Loucy (cell line): ENCODE results near the gene CIITA.

ENCODE experiments used
- H2AFZ ChIP-seq: fragments of 200-600 bp; sonication (generic); 2 replicates; pipeline ENCODE4 v1.6.0; 2016; ENCODE audit warnings: antibody characterized with exemption, mild to moderate bottlenecking, low read length, moderate library complexity
- H3F3A ChIP-seq: fragments of 200-600 bp; 2 replicates; pipeline ENCODE4 v1.6.0; 2016; ENCODE audit warnings: antibody characterized with exemption, low read depth, mild to moderate bottlenecking
- H3K27me3 ChIP-seq: fragments of 200-600 bp; sonication (generic); 2 replicates; pipeline ENCODE4 v1.6.1; 2014; ENCODE audit warnings: low read length, mild to moderate bottlenecking; ENCODE audit not compliant: insufficient read depth, poor library complexity, severe bottlenecking
- H3K36me3 ChIP-seq: fragments of 200-600 bp; sonication (generic); 2 replicates; pipeline ENCODE4 v1.6.1; 2016; ENCODE audit warnings: low read length; ENCODE audit not compliant: insufficient read depth
- H3K4me1 ChIP-seq: fragments of 200-600 bp; sonication (generic); 2 replicates; pipeline ENCODE4 v1.5.1; 2014; ENCODE audit warnings: low read length, mild to moderate bottlenecking; ENCODE audit not compliant: insufficient read depth, poor library complexity, severe bottlenecking
- H3K4me2 ChIP-seq: fragments of 200-600 bp; sonication (generic); 2 replicates; pipeline ENCODE4 v1.6.0; 2014; ENCODE audit warnings: antibody characterized with exemption, low read length, low read depth, mild to moderate bottlenecking; ENCODE audit not compliant: poor library complexity, severe bottlenecking
- H3K4me3 ChIP-seq: fragments of 200-600 bp; sonication (generic); 2 replicates; pipeline ENCODE4 v1.5.1; 2014; ENCODE audit warnings: low read length, mild to moderate bottlenecking, mixed read lengths; ENCODE audit not compliant: poor library complexity, severe bottlenecking
- H3K79me2 ChIP-seq: fragments of 200-600 bp; sonication (generic); 2 replicates; pipeline ENCODE4 v1.6.1; 2014; ENCODE audit warnings: low read length; ENCODE audit not compliant: insufficient read depth
- H3K9ac ChIP-seq: fragments of 200-600 bp; sonication (generic); 2 replicates; pipeline ENCODE4 v1.6.0; 2014; ENCODE audit warnings: mild to moderate bottlenecking, low read depth, low read length, moderate library complexity; ENCODE audit not compliant: poor library complexity, severe bottlenecking
- H3K9me2 ChIP-seq: fragments of 200-600 bp; sonication (generic); replicated peaks from 2 replicates; pipeline ENCODE4 v1.6.1; 2016; ENCODE audit warnings: low read depth, low read length, mixed read lengths
- H3K9me3 ChIP-seq: fragments of 200-600 bp; sonication (generic); 2 replicates; pipeline ENCODE4 v1.6.1; 2014; ENCODE audit warnings: mild to moderate bottlenecking, antibody characterized with exemption, low read length, low read depth; ENCODE audit not compliant: insufficient read depth
- H4K20me1 ChIP-seq: fragments of 200-600 bp; sonication (generic); 2 replicates; pipeline ENCODE4 v1.6.0; 2014; ENCODE audit warnings: antibody characterized with exemption, low read length, mild to moderate bottlenecking; ENCODE audit not compliant: insufficient read depth, poor library complexity, severe bottlenecking
- EZH2phosphoT487 ChIP-seq: fragments of 200-600 bp; IDR thresholded peaks from 2 replicates; pipeline ENCODE4 v1.6.1; 2018; ENCODE audit warnings: antibody characterized with exemption, mild to moderate bottlenecking, moderate library complexity, borderline replicate concordance
- TF ChIP-seq, protein P1 (sequence below): fragments of 200-600 bp; sonication (generic); conservative IDR thresholded peaks from 2 replicates; pipeline ENCODE4 v1.5.1; 2014; ENCODE audit warnings: mild to moderate bottlenecking, antibody characterized with exemption, low read length

CIITA gene

DNA sequence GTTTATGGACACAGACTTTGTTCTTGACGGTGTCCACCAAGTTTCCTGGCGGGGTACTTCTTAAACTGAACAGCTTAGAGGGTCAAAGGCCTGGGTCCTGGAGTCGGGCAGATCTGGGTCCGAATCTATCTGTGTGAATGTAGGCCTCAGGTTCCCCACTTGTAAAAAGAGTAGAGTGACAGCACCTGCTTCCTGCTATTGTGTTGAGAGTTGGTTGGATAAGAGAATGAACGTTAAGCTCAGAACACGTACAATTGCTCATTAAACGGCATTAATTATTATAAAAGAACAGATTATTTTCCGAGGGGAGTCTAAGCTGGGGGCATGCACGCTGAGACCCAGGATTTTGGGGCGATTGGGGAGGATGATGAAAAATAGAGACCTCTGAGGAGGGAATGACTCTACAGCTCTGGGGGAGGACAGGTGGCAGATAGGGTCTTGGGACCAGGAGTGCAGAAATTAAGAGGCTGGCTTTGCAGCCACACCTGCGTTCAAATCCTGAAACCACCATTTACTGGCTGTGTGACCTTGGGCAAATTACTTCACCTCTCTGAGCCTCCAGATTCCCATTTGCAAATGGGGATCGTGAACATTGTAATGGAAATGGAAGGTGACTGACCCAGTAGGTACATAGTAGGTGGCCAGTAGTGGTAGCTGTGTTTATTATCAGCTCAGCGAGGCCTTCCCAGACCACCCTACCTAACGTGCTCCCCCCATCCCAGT is 68.2 kb downstream of the CIITA start:
- TF ChIP-seq, protein P1, sequence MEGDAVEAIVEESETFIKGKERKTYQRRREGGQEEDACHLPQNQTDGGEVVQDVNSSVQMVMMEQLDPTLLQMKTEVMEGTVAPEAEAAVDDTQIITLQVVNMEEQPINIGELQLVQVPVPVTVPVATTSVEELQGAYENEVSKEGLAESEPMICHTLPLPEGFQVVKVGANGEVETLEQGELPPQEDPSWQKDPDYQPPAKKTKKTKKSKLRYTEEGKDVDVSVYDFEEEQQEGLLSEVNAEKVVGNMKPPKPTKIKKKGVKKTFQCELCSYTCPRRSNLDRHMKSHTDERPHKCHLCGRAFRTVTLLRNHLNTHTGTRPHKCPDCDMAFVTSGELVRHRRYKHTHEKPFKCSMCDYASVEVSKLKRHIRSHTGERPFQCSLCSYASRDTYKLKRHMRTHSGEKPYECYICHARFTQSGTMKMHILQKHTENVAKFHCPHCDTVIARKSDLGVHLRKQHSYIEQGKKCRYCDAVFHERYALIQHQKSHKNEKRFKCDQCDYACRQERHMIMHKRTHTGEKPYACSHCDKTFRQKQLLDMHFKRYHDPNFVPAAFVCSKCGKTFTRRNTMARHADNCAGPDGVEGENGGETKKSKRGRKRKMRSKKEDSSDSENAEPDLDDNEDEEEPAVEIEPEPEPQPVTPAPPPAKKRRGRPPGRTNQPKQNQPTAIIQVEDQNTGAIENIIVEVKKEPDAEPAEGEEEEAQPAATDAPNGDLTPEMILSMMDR: no peak
- no peak for TF ChIP-seq EZH2phosphoT487
- Histone ChIP-seq H3F3A (peaks cover 2% of the 10 kb centered on the region; the same call in 1 of the 2 replicates), H3K4me1 (peaks cover 25% of the 10 kb centered on the region), H3K9me2 (no peaks in the 10 kb centered on the region), H3K36me3 (no peaks in the 10 kb centered on the region), H3K9ac (peak overlapping the region; percentile 76), H4K20me1 (peaks cover 11% of the 10 kb centered on the region), H3K4me2 (peak overlapping the region; percentile 77), H3K79me2 (peaks cover 46% of the 10 kb centered on the region; the same call in 1 of the 2 replicates), H2AFZ (no peak overlapping the region), H3K4me3 (peak overlapping the region; percentile 82), H3K27me3 (no peaks in the 10 kb centered on the region), H3K9me3 (no peaks in the 10 kb centered on the region)

DNA sequence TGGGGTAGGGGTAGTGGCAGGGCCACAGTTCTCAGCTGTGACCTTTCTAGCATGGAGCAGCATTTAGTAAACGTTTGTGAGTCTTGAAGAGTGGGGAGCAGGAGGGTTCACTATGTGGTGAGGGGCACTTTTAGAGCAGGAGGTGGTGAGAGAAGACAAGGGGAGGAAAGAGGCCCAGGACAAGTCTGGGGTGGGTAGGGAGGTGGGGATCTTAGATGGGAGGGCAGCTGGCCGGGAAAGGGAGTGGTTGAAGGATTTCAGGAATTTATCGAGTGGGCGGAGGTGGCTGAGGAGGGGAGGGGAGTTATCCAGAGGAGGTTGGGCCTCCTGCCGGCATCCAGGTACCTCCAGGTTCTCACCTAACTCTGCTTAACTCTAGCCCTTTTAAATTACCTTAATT is 69.3 kb downstream of the CIITA start:
- Histone ChIP-seq H3K9me2 (no peaks in the 10 kb centered on the region), H3K9ac (no peak overlapping the region), H4K20me1 (peaks cover 4% of the 10 kb centered on the region), H3K79me2 (peaks cover 40% of the 10 kb centered on the region; the same call in 1 of the 2 replicates), H3F3A (peaks cover 2% of the 10 kb centered on the region; the same call in 1 of the 2 replicates), H3K4me2 (peak overlapping the region; percentile 77), H3K4me1 (peaks cover 20% of the 10 kb centered on the region), H3K4me3 (peak overlapping the region; percentile 82), H3K27me3 (no peaks in the 10 kb centered on the region), H3K9me3 (no peaks in the 10 kb centered on the region), H3K36me3 (no peaks in the 10 kb centered on the region), H2AFZ (no peak overlapping the region)
- no peak for TF ChIP-seq EZH2phosphoT487
- TF ChIP-seq, protein P1: no peak

DNA sequence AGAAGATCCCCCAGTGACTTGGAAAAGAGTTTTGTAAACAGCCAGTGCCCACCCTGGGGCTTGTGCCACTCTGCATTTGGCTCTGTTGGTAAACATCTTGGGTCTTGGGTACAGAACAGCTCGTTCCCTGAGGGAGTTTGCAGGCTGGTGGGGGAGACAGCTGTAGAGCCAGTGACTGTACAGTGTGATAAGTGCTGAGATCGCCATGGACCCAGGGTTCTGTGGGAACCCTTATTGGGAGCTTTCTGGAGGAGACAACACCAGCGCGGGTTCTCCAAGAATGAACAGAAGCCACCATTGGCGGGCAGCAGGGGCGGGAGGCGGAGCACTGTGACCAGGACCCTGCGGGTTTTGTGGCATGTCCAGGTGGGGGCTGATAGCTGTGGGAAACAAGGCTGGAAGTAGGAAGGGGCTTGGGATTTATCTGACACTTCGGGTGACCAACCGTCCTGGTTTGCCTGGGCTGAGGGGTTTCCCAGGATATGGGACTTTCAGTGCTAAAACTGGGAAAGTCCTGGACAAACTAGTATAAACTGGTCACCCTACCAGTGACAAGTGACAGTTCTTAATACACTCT is 70.3 kb downstream of the CIITA start:
- H3K79me2 ChIP-seq: peaks cover 44% of the 10 kb centered on the region; the same call in 1 of the 2 replicates
- H3K9ac ChIP-seq: no peak overlapping the region
- no peaks in the 10 kb centered on the region for H3K27me3 ChIP-seq
- H3K4me1 ChIP-seq: peaks cover 20% of the 10 kb centered on the region
- H3K36me3 ChIP-seq: no peaks in the 10 kb centered on the region
- peaks cover 2% of the 10 kb centered on the region; the same call in 1 of the 2 replicates for H3F3A ChIP-seq
- H3K4me2 ChIP-seq: peak overlapping the region; percentile 77
- peaks cover 3% of the 10 kb centered on the region for H4K20me1 ChIP-seq
- no peaks in the 10 kb centered on the region for H3K9me3 ChIP-seq
- no peak for TF ChIP-seq EZH2phosphoT487
- TF ChIP-seq, protein P1: no peak
- no peaks in the 10 kb centered on the region for H3K9me2 ChIP-seq
- H3K4me3 ChIP-seq: no peak overlapping the region
- H2AFZ ChIP-seq: no peak overlapping the region
